Peyer's patch (tissue), 4 donors: ENCODE data around the gene TMEM131L.

Experiments used
- POLR2A ChIP-seq, 2 donors: fragments of 450-650 bp; IDR thresholded peaks; one replicate each; pipeline ENCODE4 v1.5.1; 2017; ENCODE audit warnings: antibody characterized with exemption in 2 of 2, mild to moderate bottlenecking in 2 of 2, moderate library complexity in 2 of 2
- TF ChIP-seq, protein P1 (sequence below), 6 experiments: fragments of 450-650 bp in 4 of 6; fragments of 200-600 bp in 2 of 6; sonication (generic) in 1 of 6; IDR thresholded peaks; one replicate each; pipeline ENCODE4 v1.5.1; 2017 to 2019; ENCODE audit warnings: antibody characterized with exemption in 6 of 6, mild to moderate bottlenecking in 3 of 6, moderate library complexity in 1 of 6

DNA sequence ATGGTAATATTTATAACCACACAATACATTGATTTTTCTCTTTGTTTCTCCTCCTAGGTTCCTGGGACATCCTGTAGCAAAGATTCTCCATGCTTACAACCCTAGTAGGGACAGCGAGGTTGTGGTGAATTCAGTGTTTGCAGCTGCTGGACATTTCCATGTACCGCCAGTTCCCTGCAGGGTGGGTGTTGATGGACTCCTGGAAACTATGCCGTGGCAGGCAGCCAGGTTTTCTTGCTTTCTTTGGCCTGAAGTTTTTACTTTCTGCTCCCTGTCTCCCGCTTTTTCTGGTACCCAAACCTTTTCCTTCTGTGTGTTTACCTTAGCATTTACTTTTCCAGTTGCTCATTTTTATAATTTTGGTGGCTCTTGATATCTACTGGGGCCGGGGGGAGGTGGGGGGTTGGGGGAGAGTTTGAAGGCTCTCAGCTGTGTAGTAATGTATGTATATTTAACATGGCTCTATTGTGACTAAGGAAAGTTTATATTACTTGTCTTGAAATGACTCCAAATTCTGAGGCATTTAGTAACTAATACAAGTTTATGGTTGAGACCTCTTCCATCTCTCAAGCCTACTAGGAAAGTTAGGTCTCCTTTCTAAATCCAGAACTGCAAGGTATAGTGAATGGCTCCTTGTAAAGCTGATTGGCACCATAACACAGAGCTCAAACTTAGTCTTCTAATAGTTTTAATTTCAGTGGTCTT, 89.7 kb downstream of the TMEM131L start:
- TF ChIP-seq, protein P1, sequence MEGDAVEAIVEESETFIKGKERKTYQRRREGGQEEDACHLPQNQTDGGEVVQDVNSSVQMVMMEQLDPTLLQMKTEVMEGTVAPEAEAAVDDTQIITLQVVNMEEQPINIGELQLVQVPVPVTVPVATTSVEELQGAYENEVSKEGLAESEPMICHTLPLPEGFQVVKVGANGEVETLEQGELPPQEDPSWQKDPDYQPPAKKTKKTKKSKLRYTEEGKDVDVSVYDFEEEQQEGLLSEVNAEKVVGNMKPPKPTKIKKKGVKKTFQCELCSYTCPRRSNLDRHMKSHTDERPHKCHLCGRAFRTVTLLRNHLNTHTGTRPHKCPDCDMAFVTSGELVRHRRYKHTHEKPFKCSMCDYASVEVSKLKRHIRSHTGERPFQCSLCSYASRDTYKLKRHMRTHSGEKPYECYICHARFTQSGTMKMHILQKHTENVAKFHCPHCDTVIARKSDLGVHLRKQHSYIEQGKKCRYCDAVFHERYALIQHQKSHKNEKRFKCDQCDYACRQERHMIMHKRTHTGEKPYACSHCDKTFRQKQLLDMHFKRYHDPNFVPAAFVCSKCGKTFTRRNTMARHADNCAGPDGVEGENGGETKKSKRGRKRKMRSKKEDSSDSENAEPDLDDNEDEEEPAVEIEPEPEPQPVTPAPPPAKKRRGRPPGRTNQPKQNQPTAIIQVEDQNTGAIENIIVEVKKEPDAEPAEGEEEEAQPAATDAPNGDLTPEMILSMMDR (IDR thresholded peaks at IDR 0.05), result no peak
- TF ChIP-seq POLR2A (IDR thresholded peaks at IDR 0.05), result no peak
